Stimulated activated naive B cell treated with anti-CD40 and anti-IgM and Interleukin-4, amounts not matched to agents 10 μg/mL and 1 μg/mL and 100 μg/mL, for 72 hours (primary cell): ENCODE data around the gene PUM1.
"Not testable (repeated sequence)": the region's sequence is repeated elsewhere in the genome, so short reads cannot be mapped to it uniquely, and the experiment has no call there.

Experiments used
- ATAC-seq, 2 donors: fragments of 150-1000 bp; cut with Tn5 transposase; replicated peaks; 2 replicates each; pipeline ENCODE4 v1.10.0; 2021; ENCODE audit warnings: moderate library complexity in 1 of 2
- DNase-seq: peaks from one replicate; pipeline ENCODE4 v3.0.0; 2021
- H3K27ac Mint-ChIP-seq: one replicate; pipeline ENCODE4 v1.8.0; 2022; ENCODE audit warnings: mild to moderate bottlenecking, mixed read lengths
- H3K27me3 Mint-ChIP-seq, 2 donors: one replicate each; pipeline ENCODE4 v1.8.0; 2022; ENCODE audit warnings: mixed read lengths in 2 of 2
- H3K36me3 Mint-ChIP-seq, 2 donors: one replicate each; pipeline ENCODE4 v1.8.0; 2022; ENCODE audit warnings: mixed read lengths in 2 of 2, mild to moderate bottlenecking in 1 of 2
- H3K4me1 Mint-ChIP-seq, 2 donors: one replicate each; pipeline ENCODE4 v1.8.0; 2022; ENCODE audit warnings: mixed read lengths in 2 of 2, mild to moderate bottlenecking in 1 of 2
- H3K4me3 Mint-ChIP-seq, 2 donors: one replicate each; pipeline ENCODE4 v1.8.0; 2022; ENCODE audit warnings: mild to moderate bottlenecking in 2 of 2, mixed read lengths in 2 of 2, moderate library complexity in 1 of 2
- H3K9me3 Mint-ChIP-seq, 2 donors: one replicate each; pipeline ENCODE4 v1.8.0; 2022; ENCODE audit warnings: mixed read lengths in 2 of 2, mild to moderate bottlenecking in 1 of 2

PUM1 gene

GRCh38 chr1:30984991-30985503, 80.5 kb downstream of the PUM1 start:
- no peak overlapping the region for H3K4me3 Mint-ChIP-seq
- ATAC-seq (no peak), DNase-seq (no peak)
- H3K27ac Mint-ChIP-seq: peak overlapping the region; percentile 25
- peaks cover 1% of the 10 kb centered on the region in 2 donors for H3K9me3 Mint-ChIP-seq
- H3K36me3 Mint-ChIP-seq: peaks cover 31 to 48% of the 10 kb centered on the region in 2 donors
- peaks cover 27 to 65% of the 10 kb centered on the region in 2 donors for H3K4me1 Mint-ChIP-seq
- H3K27me3 Mint-ChIP-seq: no peaks in the 10 kb centered on the region

- ATAC-seq (no peak), DNase-seq (no peak)
- H3K36me3 Mint-ChIP-seq: peaks cover 32 to 49% of the 10 kb centered on the region in 2 donors
- H3K4me3 Mint-ChIP-seq: no peak overlapping the region
- peak overlapping the region; percentile 25 for H3K27ac Mint-ChIP-seq
- peaks cover 29 to 65% of the 10 kb centered on the region in 2 donors for H3K4me1 Mint-ChIP-seq
- no peaks in the 10 kb centered on the region for H3K9me3 Mint-ChIP-seq
- H3K27me3 Mint-ChIP-seq: no peaks in the 10 kb centered on the region
These were observed 81.2 kb downstream of the PUM1 start for GRCh38 chr1:30984165-30984889.

- Mint-ChIP-seq H3K27me3 (no peaks in the 10 kb centered on the region), H3K9me3 (no peaks in the 10 kb centered on the region), H3K27ac (peak overlapping the region; percentile 77), H3K36me3 (peaks cover 31 to 47% of the 10 kb centered on the region in 2 donors), H3K4me3 (peak overlapping the region in 1 of 2 donors; percentile 37), H3K4me1 (peaks cover 20 to 63% of the 10 kb centered on the region in 2 donors)
- DNase-seq (no peak), ATAC-seq (peak; percentile 60 to 67)
These were observed 82.6 kb downstream of the PUM1 start for GRCh38 chr1:30982937-30983336.

- no peaks in the 10 kb centered on the region for H3K9me3 Mint-ChIP-seq
- H3K27ac Mint-ChIP-seq: peak overlapping the region; percentile 77
These were observed 83.1 kb downstream of the PUM1 start for GRCh38 chr1:30982431-30982830.

GRCh38 chr1:30981172-30981571, 84.3 kb downstream of the PUM1 start:
- Mint-ChIP-seq H3K27me3 (no peaks in the 10 kb centered on the region), H3K4me1 (peaks cover 30 to 75% of the 10 kb centered on the region in 2 donors), H3K4me3 (no peak overlapping the region), H3K27ac (no peak overlapping the region), H3K9me3 (no peaks in the 10 kb centered on the region), H3K36me3 (peaks cover 40 to 60% of the 10 kb centered on the region in 2 donors)
- DNase-seq: no peak
- ATAC-seq: no peak

More at GRCh38 chr1:30982431-30982830, 83.1 kb downstream of the PUM1 start:
- ATAC-seq (no peak), DNase-seq (no peak)
- peaks cover 22 to 66% of the 10 kb centered on the region in 2 donors for H3K4me1 Mint-ChIP-seq
- H3K36me3 Mint-ChIP-seq: peaks cover 35 to 49% of the 10 kb centered on the region in 2 donors
- H3K4me3 Mint-ChIP-seq: peak overlapping the region in 1 of 2 donors; percentile 37
- no peaks in the 10 kb centered on the region for H3K27me3 Mint-ChIP-seq

- Mint-ChIP-seq H3K4me3 (peak overlapping the region in 1 of 2 donors; percentile 22), H3K27ac (peak overlapping the region; percentile 81), H3K4me1 (peaks cover 24 to 53% of the 10 kb centered on the region in 2 donors), H3K9me3 (no peaks in the 10 kb centered on the region), H3K36me3 (peaks cover 44 to 69% of the 10 kb centered on the region in 2 donors), H3K27me3 (no peaks in the 10 kb centered on the region)
- no peak for ATAC-seq
- no peak for DNase-seq
These were observed 88.0 kb downstream of the PUM1 start for GRCh38 chr1:30977511-30977910.

GRCh38 chr1:30977105-30977504, 88.4 kb downstream of the PUM1 start:
- no peaks in the 10 kb centered on the region for H3K27me3 Mint-ChIP-seq
- H3K4me3 Mint-ChIP-seq: peak overlapping the region in 1 of 2 donors; percentile 22
- no peaks in the 10 kb centered on the region for H3K9me3 Mint-ChIP-seq
- ATAC-seq: peak; percentile 64 to 66
- H3K27ac Mint-ChIP-seq: peak overlapping the region; percentile 81
- peaks cover 22 to 49% of the 10 kb centered on the region in 2 donors for H3K4me1 Mint-ChIP-seq
- DNase-seq: no peak
- H3K36me3 Mint-ChIP-seq: peaks cover 44 to 67% of the 10 kb centered on the region in 2 donors

GRCh38 chr1:30976143-30976542, 89.4 kb downstream of the PUM1 start:
- ATAC-seq (peak; percentile 61 to 71), DNase-seq (no peak)
- Mint-ChIP-seq H3K36me3 (peaks cover 48 to 66% of the 10 kb centered on the region in 2 donors), H3K4me1 (peaks cover 23 to 52% of the 10 kb centered on the region in 2 donors), H3K27ac (peak overlapping the region; percentile 85), H3K4me3 (peak overlapping the region in 1 of 2 donors; percentile 11), H3K27me3 (no peaks in the 10 kb centered on the region), H3K9me3 (no peaks in the 10 kb centered on the region)

GRCh38 chr1:30975217-30975616, 90.3 kb downstream of the PUM1 start:
- peaks cover 49 to 61% of the 10 kb centered on the region in 2 donors for H3K36me3 Mint-ChIP-seq
- H3K27me3 Mint-ChIP-seq: no peaks in the 10 kb centered on the region
- peaks cover 23 to 59% of the 10 kb centered on the region in 2 donors for H3K4me1 Mint-ChIP-seq
- H3K9me3 Mint-ChIP-seq: no peaks in the 10 kb centered on the region
- ATAC-seq (no peak), DNase-seq (no peak)
- H3K27ac Mint-ChIP-seq: no peak overlapping the region
- no peak overlapping the region for H3K4me3 Mint-ChIP-seq

GRCh38 chr1:30974536-30974935, 91.0 kb downstream of the PUM1 start:
- Mint-ChIP-seq H3K9me3 (no peaks in the 10 kb centered on the region), H3K27me3 (no peaks in the 10 kb centered on the region), H3K27ac (no peak overlapping the region), H3K4me1 (peaks cover 23 to 60% of the 10 kb centered on the region in 2 donors), H3K36me3 (peaks cover 49 to 60% of the 10 kb centered on the region in 2 donors), H3K4me3 (no peak overlapping the region)
- DNase-seq (no peak), ATAC-seq (no peak)

- H3K4me3 Mint-ChIP-seq, H3K27me3 Mint-ChIP-seq, ATAC-seq, DNase-seq, H3K9me3 Mint-ChIP-seq: not testable (repeated sequence)
- Mint-ChIP-seq H3K4me1 (peaks cover 18 to 44% of the 10 kb centered on the region in 2 donors), H3K36me3 (peaks cover 41 to 60% of the 10 kb centered on the region in 2 donors), H3K27ac (peak overlapping the region; percentile 51)
These were observed 93.2 kb downstream of the PUM1 start for GRCh38 chr1:30972349-30972748.

GRCh38 chr1:30971496-30971895, 94.0 kb downstream of the PUM1 start:
- Mint-ChIP-seq H3K9me3 (no peaks in the 10 kb centered on the region), H3K27ac (no peak overlapping the region), H3K4me1 (peaks cover 11 to 35% of the 10 kb centered on the region in 2 donors), H3K27me3 (no peaks in the 10 kb centered on the region), H3K36me3 (peaks cover 41 to 58% of the 10 kb centered on the region in 2 donors), H3K4me3 (no peak overlapping the region)
- DNase-seq: no peak
- ATAC-seq: no peak

GRCh38 chr1:30969903-30970302, 95.6 kb downstream of the PUM1 start:
- H3K27ac Mint-ChIP-seq: peak overlapping the region; percentile 57
- H3K4me1 Mint-ChIP-seq: peaks cover 5 to 25% of the 10 kb centered on the region in 2 donors
- no peak overlapping the region for H3K4me3 Mint-ChIP-seq
- no peaks in the 10 kb centered on the region for H3K27me3 Mint-ChIP-seq
- no peak for ATAC-seq
- H3K9me3 Mint-ChIP-seq: no peaks in the 10 kb centered on the region
- DNase-seq: no peak
- peaks cover 46 to 61% of the 10 kb centered on the region in 2 donors for H3K36me3 Mint-ChIP-seq

GRCh38 chr1:30968220-30968971, 97.1 kb downstream of the PUM1 start:
- no peaks in the 10 kb centered on the region for H3K27me3 Mint-ChIP-seq
- DNase-seq (no peak), ATAC-seq (no peak)
- peaks cover 48 to 63% of the 10 kb centered on the region in 2 donors for H3K36me3 Mint-ChIP-seq
- no peaks in the 10 kb centered on the region for H3K9me3 Mint-ChIP-seq
- peaks cover 6 to 24% of the 10 kb centered on the region in 2 donors for H3K4me1 Mint-ChIP-seq
- H3K27ac Mint-ChIP-seq: peak overlapping the region; percentile 59
- no peak overlapping the region for H3K4me3 Mint-ChIP-seq
